Neural progenitor cell (in vitro differentiated cells): ENCODE data around the gene QSOX2.

Experiments used
- EZH2 ChIP-seq: fragments of 200-600 bp; sonication (generic); IDR thresholded peaks from 2 replicates; pipeline ENCODE4 v1.6.1; 2017; ENCODE audit warnings: antibody characterized with exemption, mild to moderate bottlenecking, moderate library complexity
- TF ChIP-seq, protein P1 (sequence below): fragments of 200-600 bp; sonication (generic); IDR thresholded peaks from 2 replicates; pipeline ENCODE4 v1.5.1; 2017; ENCODE audit warnings: antibody characterized with exemption, mild to moderate bottlenecking

DNA sequence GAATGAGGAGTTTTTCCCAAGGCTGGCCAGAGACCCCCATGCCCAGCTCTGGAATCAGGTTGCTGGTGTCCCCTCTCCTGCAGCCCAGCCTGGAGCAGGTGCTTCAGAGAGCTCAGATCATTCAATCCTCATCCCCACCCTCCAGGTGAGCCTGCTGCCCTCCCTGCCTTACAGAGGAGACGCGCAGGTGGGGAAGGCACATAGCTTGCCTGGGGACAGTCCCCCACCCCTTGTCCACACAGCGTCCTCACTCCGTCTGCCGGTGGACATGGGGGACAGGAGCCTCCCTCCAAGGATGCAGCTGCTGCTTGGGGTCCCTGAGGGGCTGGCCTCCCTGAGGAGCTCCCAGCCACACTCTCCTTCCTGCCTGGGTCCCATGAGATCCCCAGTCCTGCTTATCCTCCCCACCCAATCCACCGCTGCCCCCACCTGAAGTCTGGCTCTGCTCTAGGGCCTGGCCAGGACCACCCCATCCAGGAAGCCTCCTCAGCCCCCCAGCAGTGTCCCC, 17.1 kb upstream of the QSOX2 start:
- TF ChIP-seq, protein P1, sequence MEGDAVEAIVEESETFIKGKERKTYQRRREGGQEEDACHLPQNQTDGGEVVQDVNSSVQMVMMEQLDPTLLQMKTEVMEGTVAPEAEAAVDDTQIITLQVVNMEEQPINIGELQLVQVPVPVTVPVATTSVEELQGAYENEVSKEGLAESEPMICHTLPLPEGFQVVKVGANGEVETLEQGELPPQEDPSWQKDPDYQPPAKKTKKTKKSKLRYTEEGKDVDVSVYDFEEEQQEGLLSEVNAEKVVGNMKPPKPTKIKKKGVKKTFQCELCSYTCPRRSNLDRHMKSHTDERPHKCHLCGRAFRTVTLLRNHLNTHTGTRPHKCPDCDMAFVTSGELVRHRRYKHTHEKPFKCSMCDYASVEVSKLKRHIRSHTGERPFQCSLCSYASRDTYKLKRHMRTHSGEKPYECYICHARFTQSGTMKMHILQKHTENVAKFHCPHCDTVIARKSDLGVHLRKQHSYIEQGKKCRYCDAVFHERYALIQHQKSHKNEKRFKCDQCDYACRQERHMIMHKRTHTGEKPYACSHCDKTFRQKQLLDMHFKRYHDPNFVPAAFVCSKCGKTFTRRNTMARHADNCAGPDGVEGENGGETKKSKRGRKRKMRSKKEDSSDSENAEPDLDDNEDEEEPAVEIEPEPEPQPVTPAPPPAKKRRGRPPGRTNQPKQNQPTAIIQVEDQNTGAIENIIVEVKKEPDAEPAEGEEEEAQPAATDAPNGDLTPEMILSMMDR = no peak
- TF ChIP-seq EZH2 = no peak
